Activated naive CD4-positive, alpha-beta T cell (primary cell): Measurements from ENCODE around the gene ATP11A.

Source experiments
- DNase-seq, 4 experiments: peaks; one replicate each; lab custom pipeline; 2025; lab: John Stamatoyannopoulos, UW

Gene ATP11A

DNA sequence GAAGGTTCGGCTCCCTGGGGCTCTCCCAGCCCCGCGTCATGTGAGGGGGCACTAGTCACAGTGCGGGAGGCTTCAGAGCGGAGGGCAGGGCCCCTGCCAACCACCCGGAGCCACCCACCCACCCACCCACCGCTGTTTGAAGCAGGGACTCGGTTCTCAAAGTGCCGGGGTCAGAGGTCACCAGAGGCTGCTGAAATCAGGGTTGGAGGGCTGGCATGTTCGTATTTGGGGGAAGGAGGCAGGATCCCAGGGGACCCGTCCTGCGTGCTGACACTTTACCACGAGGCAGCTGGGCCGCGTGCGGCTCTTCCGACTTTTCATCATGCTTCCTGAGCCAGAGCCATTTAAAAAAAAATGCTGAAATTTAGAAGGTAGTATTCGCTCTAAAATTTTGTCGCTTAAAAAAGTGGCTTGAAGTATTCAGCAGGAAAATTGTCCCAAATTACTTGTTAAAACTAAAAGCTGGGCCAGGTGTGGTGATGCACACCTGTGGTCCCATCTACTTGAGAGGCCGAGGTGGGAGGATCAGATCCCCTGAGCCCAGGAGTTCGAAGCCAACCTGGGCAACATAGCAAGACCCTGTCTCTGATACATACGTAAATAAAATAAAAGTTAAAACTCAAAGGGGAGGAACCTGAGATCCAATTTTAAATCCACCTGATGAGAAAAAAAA lies 21.2 kb downstream of the ATP11A start:
- DNase-seq, result no peak

DNA sequence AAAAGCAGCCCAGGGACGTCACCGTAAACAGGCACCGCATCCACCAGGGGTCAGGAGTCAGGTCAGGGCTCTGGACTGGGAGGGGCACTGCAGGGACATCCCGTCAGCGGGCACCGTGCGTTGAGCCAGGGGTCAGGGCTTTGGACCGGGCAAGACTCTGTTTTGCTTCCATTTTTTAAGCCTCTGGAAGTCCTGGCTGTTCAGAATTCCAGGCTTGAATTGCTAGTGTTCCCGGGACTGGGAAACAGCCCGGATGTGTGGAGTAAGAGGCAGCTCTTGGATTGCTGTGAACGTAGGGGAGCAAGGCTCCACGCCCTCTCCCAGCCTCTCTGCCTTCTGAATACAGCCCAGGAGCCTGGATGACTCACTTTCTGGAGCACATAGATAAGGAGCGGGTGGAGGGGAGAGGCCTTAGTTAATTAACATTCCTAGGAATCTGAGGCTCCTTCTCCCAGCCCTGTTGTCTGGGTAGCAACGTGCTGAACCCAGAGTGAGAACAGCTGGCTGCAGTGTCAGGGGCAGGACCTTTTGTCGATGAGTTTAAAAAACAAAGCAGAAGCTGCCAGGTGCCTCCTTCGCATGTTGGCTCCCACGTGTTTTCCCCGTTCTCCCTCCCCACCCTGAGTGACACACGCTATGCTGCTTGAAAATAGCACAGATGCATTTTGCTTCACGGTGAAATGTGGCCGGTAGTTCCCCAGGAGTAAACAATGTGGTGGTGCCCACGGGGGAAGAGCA lies 21.9 kb downstream of the ATP11A start:
- peak in 1 of 4 experiments; percentile 15 for DNase-seq

GRCh38 chr13:112712451-112713207 lies 22.8 kb downstream of the ATP11A start:
- no peak for DNase-seq

DNA sequence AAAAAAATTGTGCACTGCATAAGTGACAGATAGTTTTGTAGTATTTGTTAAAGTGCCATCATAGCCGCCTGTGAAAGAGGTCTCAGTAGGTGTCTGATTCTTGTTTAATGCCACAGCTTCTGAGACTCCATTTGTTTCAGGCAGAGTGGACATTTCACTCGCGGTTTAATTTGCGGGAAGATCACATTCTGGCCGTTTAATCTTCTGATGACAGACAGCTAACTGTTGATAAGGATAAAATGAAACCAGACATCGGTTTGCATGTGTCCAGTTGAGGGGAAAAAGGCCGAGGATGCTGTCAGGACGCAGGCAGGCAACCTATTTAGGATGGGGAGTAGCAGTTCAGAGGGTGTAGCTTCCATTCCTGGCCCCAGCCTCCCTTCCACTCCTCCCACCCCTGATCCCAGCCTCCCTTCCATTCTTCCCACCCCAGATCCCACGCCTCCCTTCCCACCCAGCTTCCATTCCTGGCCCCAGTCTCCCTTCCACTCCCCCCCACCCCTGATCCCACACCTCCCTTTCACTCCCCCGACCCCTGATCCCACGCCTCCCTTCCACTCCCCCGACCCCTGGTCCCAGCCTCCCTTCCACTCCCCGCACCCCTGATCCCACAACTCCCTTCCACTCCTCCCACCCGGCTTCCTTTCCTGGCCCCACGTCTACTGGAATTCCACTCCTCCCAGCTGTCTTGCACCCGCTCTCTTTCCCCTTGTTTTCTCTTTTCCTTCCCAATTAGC lies 23.8 kb downstream of the ATP11A start:
- DNase-seq, result no peak

DNA sequence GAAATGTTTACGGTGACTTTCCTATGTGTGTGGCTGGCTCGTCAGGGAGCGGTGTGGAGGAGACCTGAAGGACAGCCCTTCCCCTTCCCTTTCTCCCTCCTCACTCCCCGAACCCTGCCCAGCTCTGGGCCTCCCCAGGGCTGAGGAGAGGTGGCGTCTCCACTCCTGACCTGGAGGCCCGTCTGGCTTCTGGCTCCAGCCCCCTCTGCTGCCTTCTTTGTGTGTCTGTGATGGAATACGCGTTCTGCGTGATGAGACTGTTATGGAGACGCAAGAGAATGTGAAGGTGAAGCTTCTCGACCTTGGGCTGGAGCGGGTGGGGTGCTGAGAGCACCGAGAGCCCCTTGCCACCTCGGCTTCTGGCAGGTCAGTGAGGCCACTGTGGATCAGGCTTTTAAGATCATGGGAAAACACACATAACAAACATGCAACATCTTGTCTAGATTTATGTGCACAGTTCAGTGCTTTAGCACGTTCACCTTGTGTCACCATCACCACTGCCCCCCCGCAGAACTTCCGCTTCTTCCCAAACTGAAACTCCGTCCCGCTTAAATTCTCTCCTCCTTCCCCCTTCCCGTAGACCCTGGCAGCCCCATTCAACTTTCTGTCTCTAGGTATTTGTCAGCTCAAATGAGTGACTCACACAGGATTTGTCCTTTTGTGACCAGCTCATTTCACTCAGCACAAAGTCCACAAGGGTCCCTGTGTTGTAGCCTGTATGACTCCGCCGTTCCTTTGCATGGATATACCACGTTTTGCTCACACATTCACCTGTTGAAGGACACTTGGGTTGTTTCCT lies 24.7 kb downstream of the ATP11A start:
- no peak for DNase-seq

GRCh38 chr13:112715210-112715609 lies 25.4 kb downstream of the ATP11A start:
- no peak for DNase-seq

- no peak for DNase-seq
These were observed 26.1 kb downstream of the ATP11A start for GRCh38 chr13:112715715-112716460.

GRCh38 chr13:112716461-112716820 lies 26.6 kb downstream of the ATP11A start:
- no peak for DNase-seq

- DNase-seq, result no peak
These were observed 27.1 kb downstream of the ATP11A start for GRCh38 chr13:112716841-112717520.

- DNase-seq, result no peak
These were observed 28.5 kb downstream of the ATP11A start for GRCh38 chr13:112718318-112718717.

DNA sequence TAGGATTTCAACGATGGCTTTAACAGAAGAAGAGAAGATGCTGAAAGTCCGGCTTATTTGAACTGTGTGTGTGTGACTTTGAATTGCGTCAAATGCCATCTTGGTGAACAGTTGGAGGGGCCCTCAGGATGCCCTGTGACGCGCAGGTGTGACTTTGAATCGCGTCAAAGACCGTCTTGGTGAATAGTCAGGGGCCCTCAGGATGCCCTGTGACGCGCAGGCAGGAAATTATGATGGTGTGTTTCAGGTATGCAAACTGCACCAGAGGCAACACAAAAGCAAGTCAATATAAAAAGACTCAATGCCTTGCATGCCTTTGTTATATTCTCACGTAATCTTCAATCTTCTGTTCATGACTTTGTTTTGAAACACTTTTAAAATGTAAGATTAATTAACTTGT lies 29.2 kb downstream of the ATP11A start:
- no peak for DNase-seq

GRCh38 chr13:112719556-112719955 lies 29.7 kb downstream of the ATP11A start:
- no peak for DNase-seq

GRCh38 chr13:112720251-112720650 lies 30.4 kb downstream of the ATP11A start:
- no peak for DNase-seq

DNA sequence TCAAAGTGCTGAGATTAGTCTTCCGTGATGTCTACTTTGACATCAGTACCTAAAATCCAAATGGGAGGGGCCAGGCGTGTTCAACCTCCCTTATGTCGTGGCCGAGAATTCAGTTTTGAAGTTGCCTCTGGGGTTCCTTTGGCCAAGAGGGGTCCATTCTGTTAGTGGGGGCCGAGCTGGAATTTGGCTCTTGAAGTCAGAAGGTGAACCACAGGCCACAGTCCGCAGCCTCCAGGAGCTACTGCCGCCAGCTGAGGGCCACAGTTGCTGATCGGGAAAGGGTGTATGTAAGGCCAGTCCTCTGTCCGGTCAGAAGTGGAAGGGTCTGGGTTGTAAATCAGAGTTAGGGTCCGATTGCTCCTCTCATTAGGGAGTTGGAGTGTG lies 31.0 kb downstream of the ATP11A start:
- no peak for DNase-seq

DNA sequence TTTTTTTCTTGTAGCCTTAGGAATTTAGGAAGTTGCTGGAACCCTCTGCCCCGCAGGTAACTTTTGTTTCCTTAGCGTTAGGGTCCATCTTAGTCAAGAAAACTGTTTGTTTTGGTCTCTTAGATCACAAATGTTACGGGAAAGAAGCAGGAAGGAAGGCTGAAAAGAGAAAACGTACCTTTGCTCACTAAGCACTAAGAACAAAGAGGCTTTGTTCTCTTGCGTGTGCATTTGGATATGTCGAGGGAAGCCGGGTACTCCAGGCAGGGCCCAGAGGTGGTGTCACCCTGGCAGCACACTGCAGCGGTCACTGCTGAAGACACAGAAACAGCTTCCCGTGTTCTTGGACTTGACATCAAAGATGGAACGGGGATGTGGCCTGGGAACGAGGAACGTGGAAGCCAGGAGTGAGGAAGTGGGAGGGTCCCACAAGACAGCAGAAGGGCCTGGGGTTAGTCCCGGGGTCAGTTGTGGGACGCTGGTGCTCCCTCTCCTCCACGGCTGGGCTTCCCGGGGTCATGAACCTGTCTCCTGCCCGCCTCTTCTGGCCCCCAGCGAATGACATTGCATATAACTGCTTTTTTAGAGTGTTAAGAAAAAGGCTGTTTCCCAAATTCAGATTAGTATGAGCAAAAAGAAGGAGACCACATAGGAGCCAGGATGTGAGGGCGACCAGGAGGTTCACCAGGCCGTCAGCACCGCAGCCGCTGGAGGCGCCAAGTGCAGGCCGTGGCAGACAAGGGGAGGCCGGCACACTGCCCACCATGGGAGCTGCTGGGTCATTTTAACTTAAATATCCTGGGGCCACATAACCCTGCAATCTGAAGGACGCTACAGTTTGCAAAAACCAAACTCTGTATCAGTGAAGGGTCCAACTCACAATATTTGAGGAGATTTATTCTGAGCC lies 31.6 kb downstream of the ATP11A start:
- no peak for DNase-seq

DNA sequence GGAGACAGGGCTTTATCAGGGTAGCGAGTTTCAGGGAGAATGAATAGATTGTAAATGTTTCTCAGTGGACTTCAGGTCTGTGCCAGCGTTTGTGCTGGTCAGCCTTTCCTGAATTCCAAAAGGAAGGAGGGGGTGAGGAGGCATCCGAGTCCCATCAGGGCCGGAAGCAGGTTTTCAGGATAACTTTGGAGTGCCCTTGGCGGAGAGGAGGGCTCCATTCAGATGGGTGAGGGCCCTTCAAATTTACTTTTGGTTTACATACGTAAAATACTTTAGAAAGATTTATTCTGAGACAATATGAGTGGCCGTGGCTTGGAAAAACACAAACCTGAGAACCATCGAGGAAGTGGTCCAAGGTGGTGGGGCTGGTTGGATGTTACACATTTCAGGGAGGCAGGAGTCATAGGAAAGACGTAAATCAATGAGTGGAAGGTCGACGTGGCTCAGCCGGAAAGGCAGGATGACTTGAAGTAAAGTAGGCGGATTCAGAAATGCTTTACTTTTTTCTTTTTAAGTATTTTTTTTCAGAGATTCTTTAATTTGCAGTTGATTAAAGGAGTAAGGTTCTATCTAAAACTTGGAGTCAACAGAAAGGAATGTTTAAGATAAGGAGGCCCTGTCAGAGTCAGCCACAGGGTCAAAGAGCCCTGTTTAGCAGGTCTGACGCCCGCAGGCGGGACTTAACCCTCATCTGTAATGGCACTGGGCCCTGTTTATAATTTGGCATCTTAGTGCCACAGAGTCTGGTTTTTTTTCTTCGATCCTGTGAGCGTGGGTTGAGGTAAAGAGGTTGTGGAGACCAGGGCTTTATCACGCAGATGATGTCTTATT lies 32.8 kb downstream of the ATP11A start:
- DNase-seq, result no peak

DNA sequence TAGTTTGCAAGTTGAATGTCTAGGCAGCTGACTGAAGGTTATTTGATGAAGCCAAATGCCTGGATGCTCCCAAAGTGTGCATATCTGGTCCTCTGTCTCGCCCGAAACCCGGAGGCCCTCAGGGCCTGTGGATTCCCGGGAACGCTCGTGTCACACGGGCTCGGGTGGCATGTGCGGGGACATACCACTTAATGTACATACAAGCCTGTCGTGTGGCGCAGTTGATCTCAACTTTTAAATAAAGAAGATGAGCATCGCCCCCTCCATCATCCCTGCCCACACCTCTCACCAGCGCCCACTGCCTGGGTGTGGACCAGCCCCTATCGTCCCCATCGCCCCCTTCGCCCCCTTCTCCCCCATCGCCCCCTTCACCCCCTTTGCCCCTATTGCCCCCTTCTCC lies 33.9 kb downstream of the ATP11A start:
- DNase-seq, result no peak

GRCh38 chr13:112724788-112725345 lies 35.0 kb downstream of the ATP11A start:
- DNase-seq, result no peak
